Neuronal stem cell (in vitro differentiated cells): Measurements from ENCODE around the gene TGFBR3L.

ENCODE experiments used
- DNase-seq: peaks from one replicate; pipeline ENCODE4 v3.0.0-alpha.2; 2013; ENCODE audit warnings: low spot score
- H2AFZ ChIP-seq: one replicate; pipeline ENCODE4 v1.6.1; 2013; ENCODE audit warnings: mild to moderate bottlenecking, low read length, inconsistent platforms
- H2AK5ac ChIP-seq: 2 replicates; pipeline ENCODE4 v1.6.1; 2013; ENCODE audit warnings: low read depth, mild to moderate bottlenecking, inconsistent platforms, low read length, moderate library complexity, mixed read lengths
- H2BK120ac ChIP-seq: 2 replicates; pipeline ENCODE4 v1.6.1; 2013; ENCODE audit warnings: low read depth, mild to moderate bottlenecking, inconsistent platforms, low read length, moderate library complexity, mixed read lengths
- H2BK12ac ChIP-seq: one replicate; pipeline ENCODE4 v1.6.1; 2013; ENCODE audit warnings: low read length, inconsistent platforms
- H2BK15ac ChIP-seq: 2 replicates; pipeline ENCODE4 v1.6.1; 2013; ENCODE audit warnings: mild to moderate bottlenecking, low read length, inconsistent platforms, mixed read lengths
- H2BK5ac ChIP-seq: one replicate; pipeline ENCODE4 v1.6.1; 2013; ENCODE audit warnings: inconsistent platforms, mild to moderate bottlenecking, low read length, moderate library complexity
- H3K14ac ChIP-seq: one replicate; pipeline ENCODE4 v1.6.1; 2013; ENCODE audit warnings: low read length, inconsistent platforms
- H3K18ac ChIP-seq: 2 replicates; pipeline ENCODE4 v1.6.1; 2013; ENCODE audit warnings: low read length, inconsistent platforms
- H3K23ac ChIP-seq: 2 replicates; pipeline ENCODE4 v1.6.1; 2013; ENCODE audit warnings: low read depth, mild to moderate bottlenecking, mixed read lengths, low read length, inconsistent platforms; ENCODE audit not compliant: poor library complexity
- H3K27ac ChIP-seq: replicated peaks from 3 replicates; pipeline ENCODE4 v1.5.1; 2013; ENCODE audit warnings: low read length, inconsistent platforms
- H3K27me3 ChIP-seq, 3 experiments: 2 replicates each; pipeline ENCODE4 v1.6.1; 2013; ENCODE audit warnings: low read length in 3 of 3, mild to moderate bottlenecking in 2 of 3, inconsistent platforms in 1 of 3, low read depth in 1 of 3, mixed read lengths in 1 of 3, moderate library complexity in 1 of 3; ENCODE audit not compliant: control insufficient read depth in 3 of 3, insufficient read depth in 3 of 3
- H3K36me3 ChIP-seq, 2 donors: replicated peaks in 1 of 2; 2 replicates each; pipeline ENCODE4 v1.6.1; 2013; ENCODE audit warnings: low read length in 2 of 2; ENCODE audit not compliant: control insufficient read depth in 2 of 2, insufficient read depth in 2 of 2
- H3K4ac ChIP-seq: 2 replicates; pipeline ENCODE4 v1.6.1; 2013; ENCODE audit warnings: inconsistent platforms, mild to moderate bottlenecking, low read length, moderate library complexity
- H3K4me1 ChIP-seq, 2 donors: 1 replicate in 1 of 2; 2 replicates in 1 of 2; pipeline ENCODE4 v1.6.1; 2013; ENCODE audit warnings: low read length in 2 of 2, low read depth in 1 of 2; ENCODE audit not compliant: control insufficient read depth in 2 of 2, insufficient read depth in 1 of 2
- H3K4me2 ChIP-seq: one replicate; pipeline ENCODE4 v1.6.1; 2013; ENCODE audit warnings: mild to moderate bottlenecking, low read length, inconsistent platforms; ENCODE audit not compliant: insufficient read depth, poor library complexity, severe bottlenecking
- H3K4me3 ChIP-seq, 2 donors: 2 replicates each; pipeline ENCODE4 v1.5.1; 2013; ENCODE audit warnings: low read length in 2 of 2, mild to moderate bottlenecking in 2 of 2, inconsistent platforms in 1 of 2, moderate library complexity in 1 of 2
- H3K79me1 ChIP-seq: one replicate; pipeline ENCODE4 v1.6.1; 2013; ENCODE audit warnings: low read depth, mild to moderate bottlenecking, inconsistent platforms, low read length, moderate library complexity
- H3K9ac ChIP-seq: one replicate; pipeline ENCODE4 v1.6.1; 2013; ENCODE audit warnings: mild to moderate bottlenecking, low read depth, low read length, inconsistent platforms; ENCODE audit not compliant: poor library complexity
- H3K9me3 ChIP-seq, 2 donors: replicated peaks in 1 of 2; 2 replicates each; pipeline versions ENCODE3 to v1.6.1; 2013; ENCODE audit warnings: low read length in 2 of 2, mild to moderate bottlenecking in 2 of 2, inconsistent platforms in 1 of 2, low read depth in 1 of 2, mixed read lengths in 1 of 2, moderate library complexity in 1 of 2; ENCODE audit not compliant: control insufficient read depth in 2 of 2, insufficient read depth in 1 of 2
- H4K8ac ChIP-seq: one replicate; pipeline ENCODE4 v1.6.1; 2013; ENCODE audit warnings: low read depth, mild to moderate bottlenecking, inconsistent platforms, low read length, moderate library complexity
- H4K91ac ChIP-seq: one replicate; pipeline ENCODE4 v1.6.1; 2013; ENCODE audit warnings: low read length, low read depth, mild to moderate bottlenecking, inconsistent platforms; ENCODE audit not compliant: poor library complexity
- WGBS, 2 donors: extraction: QIAGEN DNeasy Blood & Tissue Kit; methylation state at CpG; one replicate each; pipeline ENCODE4 v1.1.7; 2013; ENCODE audit warnings: missing lambda C conversion rate in 2 of 2, mixed read lengths in 1 of 2; ENCODE audit not compliant: insufficient read length in 2 of 2, insufficient replicate concordance in 1 of 2; ENCODE audit errors: extremely low coverage in 2 of 2; 5-methylcytosine and 5-hydroxymethylcytosine counted together

Gene TGFBR3L

DNA sequence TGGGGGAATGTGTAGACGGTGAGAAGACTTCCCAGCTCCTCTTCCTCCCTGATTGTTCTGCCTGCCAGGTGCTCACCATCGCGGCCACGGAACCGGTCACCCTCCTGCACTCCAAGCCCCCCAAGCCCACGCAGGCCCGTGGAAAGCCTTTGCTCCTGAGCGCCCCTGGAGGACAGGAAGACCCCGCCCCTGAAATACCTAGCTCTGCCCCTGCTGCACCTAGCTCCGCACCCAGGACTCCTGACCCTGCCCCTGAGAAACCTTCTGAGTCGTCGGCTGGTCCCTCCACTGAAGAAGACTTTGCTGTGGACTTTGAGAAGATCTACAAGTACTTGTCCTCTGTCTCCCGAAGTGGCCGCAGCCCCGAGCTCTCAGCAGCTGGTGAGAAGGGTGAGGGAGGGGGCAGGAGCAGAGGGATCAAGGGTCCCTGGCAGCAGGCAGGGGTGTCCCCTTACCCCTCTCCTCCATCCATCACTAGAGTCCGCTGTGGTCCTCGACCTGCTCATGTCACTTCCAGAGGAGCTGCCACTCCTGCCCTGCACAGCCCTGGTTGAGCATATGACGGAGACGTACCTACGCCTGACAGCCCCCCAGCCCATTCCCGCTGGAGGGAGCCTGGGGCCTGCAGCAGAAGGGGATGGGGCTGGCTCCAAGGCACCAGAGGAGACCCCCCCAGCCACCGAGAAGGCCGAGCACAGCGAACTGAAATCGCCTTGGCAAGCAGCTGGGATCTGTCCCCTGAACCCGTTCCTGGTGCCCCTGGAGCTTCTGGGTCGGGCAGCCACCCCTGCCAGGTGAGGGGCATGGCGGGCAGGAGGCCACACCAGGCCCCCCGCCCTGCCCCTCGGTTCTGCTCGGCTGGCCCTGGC lies 7.6 kb downstream of the TGFBR3L start:
- no peak overlapping the region for H2BK5ac ChIP-seq
- H3K4me1 ChIP-seq, result peaks cover 23 to 34% of the 10 kb centered on the region in 2 donors
- H2BK120ac ChIP-seq, result no peak overlapping the region
- H3K9ac ChIP-seq, result peak overlapping the region; percentile 51
- H3K23ac ChIP-seq, result peak overlapping the region; percentile 25
- no peak overlapping the region for H2AFZ ChIP-seq
- H3K14ac ChIP-seq, result no peak overlapping the region
- no peak overlapping the region for H3K4ac ChIP-seq
- no peak for DNase-seq
- H3K9me3 ChIP-seq, result no peaks in the 10 kb centered on the region
- no peak overlapping the region for H3K27ac ChIP-seq
- no peak overlapping the region for H2BK15ac ChIP-seq
- H2BK12ac ChIP-seq, result peak overlapping the region; percentile 41
- peak overlapping the region; percentile 74 for H2AK5ac ChIP-seq
- H3K36me3 ChIP-seq, result peaks cover 23 to 36% of the 10 kb centered on the region in 2 donors
- no peak overlapping the region for H4K8ac ChIP-seq
- H4K91ac ChIP-seq, result no peak overlapping the region
- H3K18ac ChIP-seq, result no peak overlapping the region
- H3K79me1 ChIP-seq, result peaks cover 22% of the 10 kb centered on the region
- no peak overlapping the region for H3K4me2 ChIP-seq
- peak overlapping the region in 1 of 2 donors; percentile 62 for H3K4me3 ChIP-seq
- H3K27me3 ChIP-seq, result peaks cover 4 to 17% (median 5%) of the 10 kb centered on the region in 3 experiments
- WGBS, 2 donors, result no CpG with 5 or more reads among the region's 31 CpGs

DNA sequence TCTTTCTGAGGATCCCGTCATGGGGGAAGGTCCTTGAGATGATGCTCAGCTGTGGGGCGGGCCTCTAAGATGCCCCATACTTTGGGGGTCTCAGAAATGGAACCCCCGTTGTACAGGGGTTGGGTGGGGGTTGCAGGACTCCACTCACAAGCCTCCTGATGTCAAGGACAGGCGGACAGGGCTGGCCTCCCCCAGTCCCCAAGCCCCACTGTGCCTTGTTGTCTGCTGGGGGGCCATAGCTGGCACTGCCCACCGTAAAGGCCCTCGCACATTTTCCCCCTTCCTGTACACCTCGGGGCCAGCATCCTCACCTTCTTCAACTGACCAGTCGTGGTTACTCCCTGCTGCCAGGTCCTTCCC lies 8.2 kb downstream of the TGFBR3L start:
- Histone ChIP-seq H2BK12ac (no peak overlapping the region), H3K9ac (no peak overlapping the region), H2BK5ac (no peak overlapping the region), H3K27ac (no peak overlapping the region), H2BK15ac (no peak overlapping the region), H3K4me2 (no peak overlapping the region), H3K18ac (no peak overlapping the region), H2AK5ac (no peak overlapping the region), H4K91ac (no peak overlapping the region), H2BK120ac (no peak overlapping the region), H3K14ac (no peak overlapping the region), H3K79me1 (peaks cover 22% of the 10 kb centered on the region), H3K36me3 (peaks cover 23 to 40% of the 10 kb centered on the region in 2 donors), H3K4me1 (peaks cover 23 to 29% of the 10 kb centered on the region in 2 donors), H3K23ac (no peak overlapping the region), H3K4ac (no peak overlapping the region), H3K4me3 (no peak overlapping the region), H3K27me3 (peaks cover 0 to 11% (median 0%) of the 10 kb centered on the region in 3 experiments), H2AFZ (no peak overlapping the region), H4K8ac (no peak overlapping the region), H3K9me3 (no peaks in the 10 kb centered on the region)
- no CpG with 5 or more reads among the region's 8 CpGs for WGBS, 2 donors
- no peak for DNase-seq

DNA sequence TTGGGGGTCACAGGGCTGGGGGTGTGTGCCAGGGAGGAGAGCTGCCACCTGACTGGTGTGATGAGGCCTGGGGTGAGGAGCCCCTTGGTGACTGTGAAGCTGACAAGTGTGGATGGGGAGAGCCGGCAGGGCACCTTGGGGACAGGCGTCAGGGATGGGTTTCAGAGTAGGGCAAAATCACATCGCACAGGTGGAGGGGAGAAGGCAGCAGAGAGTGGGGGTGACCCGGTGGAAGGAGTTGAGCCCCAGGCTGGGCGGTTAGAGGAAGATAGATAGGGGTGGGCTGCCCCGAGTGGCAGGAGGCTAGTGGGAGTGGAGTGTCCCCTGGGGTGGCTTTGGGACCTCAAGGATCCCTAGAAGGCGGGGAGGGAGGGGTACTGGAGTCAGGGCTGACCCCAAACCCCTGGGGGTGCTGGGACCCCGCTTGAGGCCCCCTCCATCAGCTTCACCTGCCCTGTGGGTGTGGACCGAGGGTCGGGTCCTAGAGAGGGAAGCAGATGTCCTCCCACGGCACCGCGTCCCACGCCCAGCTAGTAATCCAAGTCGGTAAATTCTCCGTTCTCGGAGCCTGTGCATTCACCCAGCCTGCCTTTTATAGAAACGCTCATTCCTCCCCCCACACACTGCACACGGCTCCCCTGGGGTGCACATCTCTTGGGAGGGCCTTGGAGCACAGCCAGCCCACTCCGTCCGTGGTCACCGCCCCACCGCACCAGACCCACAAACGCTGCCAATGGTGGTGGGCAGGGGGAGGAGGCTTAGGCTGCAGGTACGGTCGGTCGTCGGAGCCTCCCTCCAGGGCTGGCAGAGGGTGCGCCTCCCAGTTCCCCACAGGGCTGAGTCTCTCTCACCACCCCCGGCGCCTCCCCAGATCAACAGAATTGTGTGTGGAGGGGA lies 8.9 kb downstream of the TGFBR3L start:
- Histone ChIP-seq H3K14ac (no peak overlapping the region), H3K4me2 (no peak overlapping the region), H2BK12ac (peak overlapping the region; percentile 73), H2BK120ac (no peak overlapping the region), H3K9ac (no peak overlapping the region), H3K9me3 (no peaks in the 10 kb centered on the region), H3K23ac (peak overlapping the region; percentile 55), H2BK5ac (no peak overlapping the region), H4K8ac (no peak overlapping the region), H2BK15ac (no peak overlapping the region), H4K91ac (no peak overlapping the region), H3K4ac (no peak overlapping the region), H3K4me3 (no peak overlapping the region), H3K79me1 (peaks cover 22% of the 10 kb centered on the region), H3K4me1 (peaks cover 21 to 27% of the 10 kb centered on the region in 2 donors), H3K36me3 (peaks cover 23 to 47% of the 10 kb centered on the region in 2 donors), H2AK5ac (peak overlapping the region; percentile 10), H3K27me3 (peaks cover 0 to 5% (median 0%) of the 10 kb centered on the region in 3 experiments), H2AFZ (no peak overlapping the region), H3K27ac (no peak overlapping the region), H3K18ac (peak overlapping the region; percentile 80)
- no CpG with 5 or more reads among the region's 31 CpGs for WGBS, 2 donors
- DNase-seq, result no peak

DNA sequence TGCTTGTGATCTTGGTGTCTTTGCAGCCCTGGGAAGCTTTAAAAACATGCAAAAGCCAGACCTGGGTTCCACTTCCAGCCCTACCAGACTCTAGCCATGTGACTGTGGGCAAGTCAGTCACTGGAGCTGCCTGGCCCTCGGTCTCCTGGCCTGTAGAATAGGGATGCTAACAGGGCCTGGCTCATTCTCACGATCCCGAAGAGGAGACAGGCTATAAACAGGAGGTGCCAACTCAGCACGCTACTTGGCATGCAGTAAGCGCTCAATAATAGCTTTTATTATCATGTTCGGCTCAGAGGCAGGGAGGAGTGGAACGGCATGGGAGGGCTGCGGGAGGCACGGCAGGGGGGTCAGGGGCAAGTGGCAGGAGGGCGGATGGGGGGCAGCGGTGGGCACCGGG lies 9.6 kb downstream of the TGFBR3L start:
- Histone ChIP-seq H2BK15ac (no peak overlapping the region), H3K4ac (no peak overlapping the region), H3K27ac (no peak overlapping the region), H3K27me3 (no peaks in the 10 kb centered on the region), H2BK12ac (no peak overlapping the region), H2AFZ (no peak overlapping the region), H3K14ac (no peak overlapping the region), H3K79me1 (peaks cover 19% of the 10 kb centered on the region), H3K4me2 (no peak overlapping the region), H3K4me1 (peaks cover 21 to 31% of the 10 kb centered on the region in 2 donors), H3K23ac (peak overlapping the region; percentile 73), H3K9me3 (no peaks in the 10 kb centered on the region), H4K8ac (no peak overlapping the region), H3K36me3 (peaks cover 23 to 47% of the 10 kb centered on the region in 2 donors), H3K9ac (peak overlapping the region; percentile 63), H2AK5ac (peak overlapping the region; percentile 43), H4K91ac (no peak overlapping the region), H2BK5ac (no peak overlapping the region), H3K18ac (peak overlapping the region; percentile 91), H2BK120ac (no peak overlapping the region), H3K4me3 (no peak overlapping the region)
- no peak for DNase-seq
- WGBS, 2 donors, result no CpG with 5 or more reads among the region's 12 CpGs
